PFSK-1 (cell line): ENCODE data around the gene CLIC4.
A peak's percentile ranks its signal among the peaks of the same experiment; 100 is the strongest.

Source experiments
- FOXP2 ChIP-seq: optimal IDR thresholded peaks from 2 replicates; pipeline ENCODE3; 2011; ENCODE audit warnings: borderline replicate concordance, control low read depth, inconsistent platforms; ENCODE audit not compliant: insufficient read depth; ENCODE audit errors: extremely low read length, extremely low read depth
- POLR2AphosphoS5 ChIP-seq: IDR thresholded peaks from 2 replicates; pipeline ENCODE4 v1.6.1; 2012; ENCODE audit warnings: low read depth, mild to moderate bottlenecking, control low read depth, low read length, moderate library complexity
- REST ChIP-seq, 2 experiments: IDR thresholded peaks; 2 replicates each; pipeline versions ENCODE4 v1.6.1 to v1.8.0; 2011 to 2012; ENCODE audit warnings: low read depth in 2 of 2, low read length in 2 of 2, control low read depth in 1 of 2, inconsistent platforms in 1 of 2, mild to moderate bottlenecking in 1 of 2, moderate library complexity in 1 of 2; ENCODE audit not compliant: insufficient read depth in 1 of 2
- SIN3A ChIP-seq: IDR thresholded peaks from 2 replicates; pipeline ENCODE4 v1.6.1; 2012; ENCODE audit warnings: mild to moderate bottlenecking, low read length, moderate library complexity, borderline replicate concordance; ENCODE audit not compliant: insufficient read depth
- TAF1 ChIP-seq: IDR thresholded peaks from 2 replicates; pipeline ENCODE4 v1.6.1; 2012; ENCODE audit warnings: low read length, control low read depth, borderline replicate concordance; ENCODE audit not compliant: insufficient read depth

Gene CLIC4

GRCh38 chr1:24847995-24848881, 103.0 kb downstream of the CLIC4 start:
- peak; percentile 66 for TF ChIP-seq FOXP2
- peak; percentile 46 for TF ChIP-seq POLR2AphosphoS5
- peak; percentile 41; the same call in 1 of the 2 replicates for TF ChIP-seq SIN3A
- 0 out of 2 replicates have a peak, but pooled peaks have one; percentile 10 for TF ChIP-seq TAF1
- peak in 1 of 2 experiments; percentile 32; a peak in 1 of 4 replicates for TF ChIP-seq REST (IDR thresholded peaks at IDR 0.05; ENCODE audit: insufficient read depth in 1 of 2, low read depth in 2 of 2, low read length in 2 of 2)

GRCh38 chr1:24849672-24850295, 104.5 kb downstream of the CLIC4 start:
- TF ChIP-seq FOXP2: no peak
- no peak for TF ChIP-seq SIN3A
- 0 out of 2 replicates have a peak, but pooled peaks have one; percentile 24 for TF ChIP-seq POLR2AphosphoS5
- TF ChIP-seq REST (IDR thresholded peaks at IDR 0.05; ENCODE audit: insufficient read depth in 1 of 2, low read depth in 2 of 2, low read length in 2 of 2): no peak
- no peak for TF ChIP-seq TAF1

DNA sequence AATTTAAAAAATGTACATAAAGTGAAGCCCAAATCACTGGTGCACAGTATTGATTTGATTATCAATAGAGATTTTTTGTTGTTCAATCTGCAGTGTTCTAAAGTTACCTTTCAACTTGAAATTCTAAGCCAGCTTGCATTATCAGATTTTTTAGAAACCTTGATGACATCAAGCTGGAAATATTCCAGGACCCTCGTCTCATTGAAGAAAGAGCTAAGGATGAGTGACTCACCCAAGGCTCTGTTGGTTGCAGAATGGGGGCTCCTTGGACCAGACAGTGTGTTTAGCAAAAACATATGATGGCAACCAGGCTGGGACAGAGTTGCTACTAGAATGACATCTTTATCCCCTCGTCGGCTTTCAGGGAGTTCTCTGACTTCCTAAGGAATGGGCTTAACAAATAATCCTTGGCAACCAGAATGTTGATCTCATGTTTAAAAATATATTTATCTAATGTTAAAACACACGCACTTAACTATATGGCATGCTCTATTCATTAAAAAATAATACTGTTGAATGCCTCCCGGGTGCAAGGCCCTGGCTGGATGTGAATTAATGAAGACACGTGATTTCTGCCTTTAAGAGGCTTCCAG, 105.2 kb downstream of the CLIC4 start:
- TF ChIP-seq REST (IDR thresholded peaks at IDR 0.05; ENCODE audit: insufficient read depth in 1 of 2, low read depth in 2 of 2, low read length in 2 of 2): no peak
- no peak for TF ChIP-seq TAF1
- no peak for TF ChIP-seq FOXP2
- TF ChIP-seq POLR2AphosphoS5: no peak
- TF ChIP-seq SIN3A: no peak

DNA sequence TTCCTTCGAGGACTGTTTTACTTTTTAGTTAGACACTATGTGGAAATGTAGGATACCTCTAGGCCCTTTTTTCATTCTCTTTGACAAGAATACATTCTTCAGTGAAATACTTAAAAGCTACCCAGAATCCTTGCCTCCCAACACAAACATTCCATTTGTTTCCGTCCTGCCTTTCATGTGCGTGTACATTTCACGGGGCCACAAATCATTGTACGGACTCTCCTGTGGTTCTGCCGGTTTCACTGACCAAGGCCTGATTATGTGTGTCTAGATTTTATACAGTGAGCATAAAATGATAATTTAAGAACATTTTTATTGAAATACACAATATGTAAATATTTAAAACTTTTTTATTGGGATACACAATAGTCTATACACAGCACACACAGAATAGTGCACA, 108.4 kb downstream of the CLIC4 start:
- TF ChIP-seq REST (IDR thresholded peaks at IDR 0.05; ENCODE audit: insufficient read depth in 1 of 2, low read depth in 2 of 2, low read length in 2 of 2): no peak
- no peak for TF ChIP-seq TAF1
- TF ChIP-seq POLR2AphosphoS5: no peak
- no peak for TF ChIP-seq SIN3A
- TF ChIP-seq FOXP2: no peak
